Left ventricle myocardium superior (tissue), 1 donor: ENCODE measurements around the gene GSN. TPM values are rescaled to one million over a fixed set of nuclear protein-coding genes. Genes with fewer than 3 reads are reported as not detected.
A peak's percentile ranks its signal among the peaks of the same experiment; 100 is the strongest.

Experiments used
- ATAC-seq: fragments of 200-7000 bp; cut with Tn5 transposase; one replicate; pipeline ENCODE4 v1.9.1; 2020; ENCODE audit warnings: mild to moderate bottlenecking, moderate library complexity
- DNase-seq: peaks from one replicate; pipeline ENCODE4 v3.0.0-alpha.2; 2020
- intact Hi-C: fragments of 100-400 bp; cut with micrococcal nuclease; formaldehyde crosslinking; loops from one replicate; pipeline ENCODE4 v1.11.0; 2022
- total RNA-seq: library from RNA; stranded (reverse); fragmentation: NEBNext Ultra II Directional; extraction: Animal tissue kit (Norgen Biotek cat#: 25700); gene quantifications from one replicate; pipeline ENCODE4 v1.2.1, GENCODE V29; 2021
- donor health status: DM: no; HTN: yes; CAD: no; lungs with severe emphysema.

The GSN gene
- total RNA-seq, 1 donor from 2014 or later: 717 TPM

- DNase-seq (no peak), ATAC-seq (peak; percentile 72)
- intact Hi-C loops: no loop called here
Observed at GRCh38 chr9:121242219-121242958, 25.6 kb upstream of the GSN start.

GRCh38 chr9:121242959-121243346 lies 25.0 kb upstream of the GSN start:
- DNase-seq (no peak), ATAC-seq (peak; percentile 73)
- intact Hi-C loops: no loop called here

- intact Hi-C loops: no loop called here
- ATAC-seq: peak; percentile 46
- DNase-seq: no peak
Observed at GRCh38 chr9:121246821-121247561, 21.0 kb upstream of the GSN start.

GRCh38 chr9:121249563-121249962 lies 18.4 kb upstream of the GSN start:
- no peak for ATAC-seq
- no peak for DNase-seq
- intact Hi-C loops: no loop called here

- intact Hi-C loops: no loop called here
- ATAC-seq (no peak), DNase-seq (no peak)
Observed at GRCh38 chr9:121252104-121252851, 15.7 kb upstream of the GSN start.

- no peak for DNase-seq
- ATAC-seq: no peak
- intact Hi-C loops: no loop called here
Observed at GRCh38 chr9:121253162-121253561, 14.8 kb upstream of the GSN start.

- intact Hi-C loops: no loop called here
- ATAC-seq (peak; percentile 26), DNase-seq (no peak)
Observed at GRCh38 chr9:121253821-121254501, 14.0 kb upstream of the GSN start.

- no peak for DNase-seq
- intact Hi-C loops: no loop called here
- no peak for ATAC-seq
Observed at GRCh38 chr9:121259498-121259897, 8.5 kb upstream of the GSN start.

- intact Hi-C loops: no loop called here
- no peak for DNase-seq
Observed at GRCh38 chr9:121259935-121260334, 8.0 kb upstream of the GSN start.

GRCh38 chr9:121260457-121261106 lies 7.4 kb upstream of the GSN start:
- ATAC-seq (no peak), DNase-seq (no peak)
- intact Hi-C loops: no loop called here

More at GRCh38 chr9:121259935-121260334, 8.0 kb upstream of the GSN start:
- ATAC-seq: no peak

- intact Hi-C loops: no loop called here
- DNase-seq (no peak), ATAC-seq (peak; percentile 72)
Observed at GRCh38 chr9:121261107-121261460, 6.9 kb upstream of the GSN start.

GRCh38 chr9:121261755-121262154 lies 6.2 kb upstream of the GSN start:
- intact Hi-C loops: no loop called here
- ATAC-seq (no peak), DNase-seq (no peak)

- DNase-seq (no peak), ATAC-seq (no peak)
- intact Hi-C loops: no loop called here
Observed at GRCh38 chr9:121262423-121262822, 5.5 kb upstream of the GSN start.

GRCh38 chr9:121262953-121263352 lies 5.0 kb upstream of the GSN start:
- no peak for ATAC-seq
- intact Hi-C loops: no loop called here
- DNase-seq: no peak

GRCh38 chr9:121266356-121266755 lies 1.6 kb upstream of the GSN start:
- intact Hi-C loops: no loop called here
- ATAC-seq: no peak

GRCh38 chr9:121266906-121267650 lies 884 bp upstream of the GSN start:
- intact Hi-C loops: no loop called here
- DNase-seq: peak; percentile 65
- ATAC-seq: peak; percentile 28

More at GRCh38 chr9:121266356-121266755, 1.6 kb upstream of the GSN start:
- DNase-seq: no peak

- DNase-seq: no peak
- intact Hi-C loops: no loop called here
Observed at GRCh38 chr9:121268598-121268850, 562 bp downstream of the GSN start.

GRCh38 chr9:121268851-121269641 lies 1.1 kb downstream of the GSN start:
- ATAC-seq: peak; percentile 19
- no peak for DNase-seq

More at GRCh38 chr9:121268598-121268850, 562 bp downstream of the GSN start:
- peak; percentile 26 for ATAC-seq

More at GRCh38 chr9:121268851-121269641, 1.1 kb downstream of the GSN start:
- intact Hi-C loops: no loop called here
